K562 (cell line): Measurements from ENCODE around the gene HSPA5. TPM values are rescaled to one million over a fixed set of nuclear protein-coding genes. Genes with fewer than 3 reads are reported as not detected.
A peak's percentile ranks its signal among the peaks of the same experiment; 100 is the strongest.

Source experiments
- FOXJ2 ChIP-seq: fragments of 200-800 bp; sonication (Bioruptor generic); IDR thresholded peaks from 2 replicates; pipeline ENCODE4 v1.6.1; 2016; ENCODE audit warnings: missing genetic modification characterization, missing compliant biosample characterization
- MAFF ChIP-seq: IDR thresholded peaks from 2 replicates; pipeline ENCODE4 v1.6.1; 2012; ENCODE audit warnings: low read length, improper control_type of control experiment
- SIN3B ChIP-seq: fragments of 450-650 bp; IDR thresholded peaks from 2 replicates; pipeline ENCODE4 v1.6.1; 2017; ENCODE audit warnings: low read depth, mild to moderate bottlenecking, moderate library complexity
- SOX6 ChIP-seq: fragments of 450-650 bp; IDR thresholded peaks from 2 replicates; pipeline ENCODE4 v1.6.1; 2014; ENCODE audit warnings: mild to moderate bottlenecking
- ZC3H8 ChIP-seq: fragments of 450-650 bp; IDR thresholded peaks from 2 replicates; pipeline ENCODE4 v1.6.1; 2017
- ZNF143 ChIP-seq: sonication (generic); formaldehyde crosslinking; IDR thresholded peaks from 2 replicates; pipeline ENCODE4 v1.9.0; 2022; ENCODE audit warnings: mild to moderate bottlenecking, missing genetic modification reagents
- polyA plus RNA-seq, 8 experiments: library from polyadenylated mRNA; depleted of rRNA in 4 of 8; stranded (reverse) in 5 of 8; unstranded in 3 of 8; fragments of >200 nt; fragmentation: Nextera tagmentation in 2 of 8; fragmentation: Illumina TruSeq in 1 of 8; extraction: Ambion mirVana in 2 of 8; extraction: Trizol in 1 of 8; gene quantifications; 2 replicates each; pipeline versions ENCODE4 v1.2.1 to v1.2.3, GENCODE V29; 2011 to 2014; ENCODE audit warnings: inconsistent platforms in 1 of 8, missing spikeins in 1 of 8
- total RNA-seq, 7 experiments: library from RNA; depleted of rRNA in 6 of 7; stranded (reverse); fragments of >200 nt in 6 of 7; fragmentation: Illumina TruSeq in 2 of 7; extraction: Trizol in 2 of 7; gene quantifications; 2 replicates each; pipeline versions ENCODE4 v1.2.1 to v1.2.3, GENCODE V29; 2011 to 2021; ENCODE audit warnings: low replicate concordance in 1 of 7
- TF ChIP-seq, protein P1 (sequence below): sonication (generic); formaldehyde crosslinking; IDR thresholded peaks from 2 replicates; pipeline ENCODE4 v1.8.1; 2022; ENCODE audit warnings: missing genetic modification reagents
- TF ChIP-seq, protein P2 (sequence below): fragments of 450-650 bp; formaldehyde crosslinking; IDR thresholded peaks from 2 replicates; pipeline ENCODE4 v1.4.0; 2022; ENCODE audit warnings: missing genetic modification characterization
- TF ChIP-seq, protein P3 (sequence below): fragments of 450-650 bp; IDR thresholded peaks from 2 replicates; pipeline ENCODE4 v1.6.1; 2016; ENCODE audit warnings: mild to moderate bottlenecking
- TF ChIP-seq, protein P4 (sequence below), 2 experiments: fragments of 450-650 bp; IDR thresholded peaks; 2 replicates each; pipeline ENCODE4 v1.6.1; 2016; ENCODE audit warnings: mild to moderate bottlenecking in 2 of 2, borderline replicate concordance in 1 of 2, low read depth in 1 of 2, moderate library complexity in 1 of 2
- TF ChIP-seq, protein P5 (sequence below), 2 experiments: fragments of 200-800 bp in 1 of 2; sonication (Bioruptor generic) in 1 of 2; sonication (generic) in 1 of 2; formaldehyde crosslinking in 1 of 2; IDR thresholded peaks in 1 of 2; conservative IDR thresholded peaks in 1 of 2; 2 replicates each; pipeline versions ENCODE4 v1.5.0 to v1.6.1; 2016 to 2020; ENCODE audit warnings: missing compliant biosample characterization in 1 of 2, missing genetic modification characterization in 1 of 2, missing genetic modification reagents in 1 of 2

HSPA5 gene
- total and polyA plus RNA-seq, 9 of the 15 experiments (the other 6 are each of a cell fraction or from before 2014, with no cell fraction given): 48.0 to 265 (median 113) TPM

- TF ChIP-seq ZNF143 (CRISPR knock-in tag) (no peak), ZC3H8 (no peak), SIN3B (no peak), MAFF (no peak), FOXJ2 (tag) (no peak), SOX6 (0 out of 2 replicates have a peak, but pooled peaks have one; percentile 23)
- TF ChIP-seq, protein P1, sequence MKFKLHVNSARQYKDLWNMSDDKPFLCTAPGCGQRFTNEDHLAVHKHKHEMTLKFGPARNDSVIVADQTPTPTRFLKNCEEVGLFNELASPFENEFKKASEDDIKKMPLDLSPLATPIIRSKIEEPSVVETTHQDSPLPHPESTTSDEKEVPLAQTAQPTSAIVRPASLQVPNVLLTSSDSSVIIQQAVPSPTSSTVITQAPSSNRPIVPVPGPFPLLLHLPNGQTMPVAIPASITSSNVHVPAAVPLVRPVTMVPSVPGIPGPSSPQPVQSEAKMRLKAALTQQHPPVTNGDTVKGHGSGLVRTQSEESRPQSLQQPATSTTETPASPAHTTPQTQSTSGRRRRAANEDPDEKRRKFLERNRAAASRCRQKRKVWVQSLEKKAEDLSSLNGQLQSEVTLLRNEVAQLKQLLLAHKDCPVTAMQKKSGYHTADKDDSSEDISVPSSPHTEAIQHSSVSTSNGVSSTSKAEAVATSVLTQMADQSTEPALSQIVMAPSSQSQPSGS: no peak
- TF ChIP-seq, protein P2, sequence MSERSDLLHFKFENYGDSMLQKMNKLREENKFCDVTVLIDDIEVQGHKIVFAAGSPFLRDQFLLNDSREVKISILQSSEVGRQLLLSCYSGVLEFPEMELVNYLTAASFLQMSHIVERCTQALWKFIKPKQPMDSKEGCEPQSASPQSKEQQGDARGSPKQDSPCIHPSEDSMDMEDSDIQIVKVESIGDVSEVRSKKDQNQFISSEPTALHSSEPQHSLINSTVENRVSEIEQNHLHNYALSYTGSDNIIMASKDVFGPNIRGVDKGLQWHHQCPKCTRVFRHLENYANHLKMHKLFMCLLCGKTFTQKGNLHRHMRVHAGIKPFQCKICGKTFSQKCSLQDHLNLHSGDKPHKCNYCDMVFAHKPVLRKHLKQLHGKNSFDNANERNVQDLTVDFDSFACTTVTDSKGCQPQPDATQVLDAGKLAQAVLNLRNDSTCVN (CRISPR knock-in tag): no peak
- TF ChIP-seq, protein P3, sequence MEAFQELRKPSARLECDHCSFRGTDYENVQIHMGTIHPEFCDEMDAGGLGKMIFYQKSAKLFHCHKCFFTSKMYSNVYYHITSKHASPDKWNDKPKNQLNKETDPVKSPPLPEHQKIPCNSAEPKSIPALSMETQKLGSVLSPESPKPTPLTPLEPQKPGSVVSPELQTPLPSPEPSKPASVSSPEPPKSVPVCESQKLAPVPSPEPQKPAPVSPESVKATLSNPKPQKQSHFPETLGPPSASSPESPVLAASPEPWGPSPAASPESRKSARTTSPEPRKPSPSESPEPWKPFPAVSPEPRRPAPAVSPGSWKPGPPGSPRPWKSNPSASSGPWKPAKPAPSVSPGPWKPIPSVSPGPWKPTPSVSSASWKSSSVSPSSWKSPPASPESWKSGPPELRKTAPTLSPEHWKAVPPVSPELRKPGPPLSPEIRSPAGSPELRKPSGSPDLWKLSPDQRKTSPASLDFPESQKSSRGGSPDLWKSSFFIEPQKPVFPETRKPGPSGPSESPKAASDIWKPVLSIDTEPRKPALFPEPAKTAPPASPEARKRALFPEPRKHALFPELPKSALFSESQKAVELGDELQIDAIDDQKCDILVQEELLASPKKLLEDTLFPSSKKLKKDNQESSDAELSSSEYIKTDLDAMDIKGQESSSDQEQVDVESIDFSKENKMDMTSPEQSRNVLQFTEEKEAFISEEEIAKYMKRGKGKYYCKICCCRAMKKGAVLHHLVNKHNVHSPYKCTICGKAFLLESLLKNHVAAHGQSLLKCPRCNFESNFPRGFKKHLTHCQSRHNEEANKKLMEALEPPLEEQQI: no peak
- TF ChIP-seq, protein P4, sequence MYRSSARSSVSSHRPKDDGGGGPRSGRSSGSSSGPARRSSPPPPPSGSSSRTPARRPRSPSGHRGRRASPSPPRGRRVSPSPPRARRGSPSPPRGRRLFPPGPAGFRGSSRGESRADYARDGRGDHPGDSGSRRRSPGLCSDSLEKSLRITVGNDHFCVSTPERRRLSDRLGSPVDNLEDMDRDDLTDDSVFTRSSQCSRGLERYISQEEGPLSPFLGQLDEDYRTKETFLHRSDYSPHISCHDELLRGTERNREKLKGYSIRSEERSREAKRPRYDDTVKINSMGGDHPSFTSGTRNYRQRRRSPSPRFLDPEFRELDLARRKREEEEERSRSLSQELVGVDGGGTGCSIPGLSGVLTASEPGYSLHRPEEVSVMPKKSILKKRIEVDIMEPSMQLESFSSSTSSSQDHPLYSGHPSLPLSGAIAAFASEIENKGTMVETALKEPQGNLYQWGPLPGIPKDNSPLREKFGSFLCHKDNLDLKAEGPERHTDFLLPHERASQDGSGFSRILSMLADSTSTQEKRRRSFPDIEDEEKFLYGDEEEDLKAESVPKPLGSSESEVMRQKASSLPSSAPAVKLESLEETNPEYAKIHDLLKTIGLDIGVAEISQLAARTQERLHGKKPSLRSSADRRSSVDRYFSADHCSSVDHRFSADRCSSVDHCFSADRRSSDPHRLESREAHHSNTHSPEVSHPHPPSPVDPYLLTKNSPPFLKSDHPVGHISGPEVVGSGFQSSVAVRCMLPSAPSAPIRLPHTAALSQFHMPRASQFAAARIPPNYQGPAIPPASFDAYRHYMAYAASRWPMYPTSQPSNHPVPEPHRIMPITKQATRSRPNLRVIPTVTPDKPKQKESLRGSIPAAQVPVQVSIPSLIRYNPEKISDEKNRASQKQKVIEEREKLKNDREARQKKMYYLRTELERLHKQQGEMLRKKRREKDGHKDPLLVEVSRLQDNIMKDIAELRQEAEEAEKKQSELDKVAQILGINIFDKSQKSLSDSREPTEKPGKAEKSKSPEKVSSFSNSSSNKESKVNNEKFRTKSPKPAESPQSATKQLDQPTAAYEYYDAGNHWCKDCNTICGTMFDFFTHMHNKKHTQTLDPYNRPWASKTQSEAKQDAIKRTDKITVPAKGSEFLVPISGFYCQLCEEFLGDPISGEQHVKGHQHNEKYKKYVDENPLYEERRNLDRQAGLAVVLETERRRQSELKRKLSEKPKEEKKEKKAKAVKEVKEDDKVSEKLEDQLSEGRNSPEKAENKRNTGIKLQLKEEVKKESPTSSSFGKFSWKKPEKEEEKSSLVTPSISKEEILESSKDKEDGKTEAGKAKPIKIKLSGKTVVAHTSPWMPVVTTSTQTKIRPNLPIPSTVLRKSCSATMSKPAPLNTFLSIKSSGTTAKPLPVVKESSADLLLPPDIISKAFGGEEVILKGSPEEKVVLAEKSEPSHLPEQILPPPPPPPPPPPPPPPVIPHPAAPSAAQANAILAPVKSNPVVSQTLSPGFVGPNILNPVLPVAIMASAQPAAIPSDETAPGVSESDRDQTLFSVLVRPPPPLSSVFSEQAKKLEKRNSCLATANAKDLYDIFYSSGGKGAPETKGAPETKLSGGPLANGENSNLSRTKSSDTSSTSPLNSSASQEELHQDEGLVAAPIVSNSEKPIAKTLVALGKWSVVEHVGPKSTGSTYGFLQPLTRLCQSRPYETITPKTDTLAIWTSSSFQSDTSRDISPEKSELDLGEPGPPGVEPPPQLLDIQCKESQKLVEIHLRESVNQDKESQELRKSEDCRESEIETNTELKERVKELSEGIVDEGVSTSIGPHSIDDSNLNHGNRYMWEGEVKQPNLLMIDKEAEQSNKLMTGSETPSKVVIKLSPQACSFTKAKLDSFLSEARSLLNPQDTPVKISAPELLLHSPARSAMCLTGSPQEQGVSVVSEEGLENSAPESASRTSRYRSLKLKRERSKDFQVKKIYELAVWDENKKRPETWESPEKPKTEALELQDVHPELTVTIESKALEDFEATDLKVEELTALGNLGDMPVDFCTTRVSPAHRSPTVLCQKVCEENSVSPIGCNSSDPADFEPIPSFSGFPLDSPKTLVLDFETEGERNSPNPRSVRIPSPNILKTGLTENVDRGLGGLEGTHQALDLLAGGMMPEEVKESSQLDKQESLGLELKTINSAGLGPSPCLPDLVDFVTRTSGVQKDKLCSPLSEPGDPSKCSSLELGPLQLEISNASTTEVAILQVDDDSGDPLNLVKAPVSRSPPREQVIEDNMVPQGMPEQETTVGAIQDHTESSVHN (IDR thresholded peaks at IDR 0.05; ENCODE audit: borderline replicate concordance in 1 of 2, low read depth in 1 of 2): no peak; a peak in 1 of 4 replicates
- TF ChIP-seq, protein P5, sequence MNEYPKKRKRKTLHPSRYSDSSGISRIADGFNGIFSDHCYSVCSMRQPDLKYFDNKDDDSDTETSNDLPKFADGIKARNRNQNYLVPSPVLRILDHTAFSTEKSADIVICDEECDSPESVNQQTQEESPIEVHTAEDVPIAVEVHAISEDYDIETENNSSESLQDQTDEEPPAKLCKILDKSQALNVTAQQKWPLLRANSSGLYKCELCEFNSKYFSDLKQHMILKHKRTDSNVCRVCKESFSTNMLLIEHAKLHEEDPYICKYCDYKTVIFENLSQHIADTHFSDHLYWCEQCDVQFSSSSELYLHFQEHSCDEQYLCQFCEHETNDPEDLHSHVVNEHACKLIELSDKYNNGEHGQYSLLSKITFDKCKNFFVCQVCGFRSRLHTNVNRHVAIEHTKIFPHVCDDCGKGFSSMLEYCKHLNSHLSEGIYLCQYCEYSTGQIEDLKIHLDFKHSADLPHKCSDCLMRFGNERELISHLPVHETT (CRISPR knock-in tag; conservative IDR thresholded peaks at IDR 0.05 in 1 of 2, IDR thresholded peaks at IDR 0.05 in 1 of 2): peak in 1 of 2 experiments; percentile 45; a peak in 1 of 4 replicates
These were observed 40.7 kb downstream of the HSPA5 start, which contains the start of gene RABEPK (continued) for GRCh38 chr9:125200216-125201047.
